Activated CD4-positive, alpha-beta T cell treated with anti-CD3 and anti-CD28 coated beads for 24 hours (primary cell): ENCODE measurements around the gene CACNA2D1.
"Not testable (repeated sequence)": the region's sequence is repeated elsewhere in the genome, so short reads cannot be mapped to it uniquely, and the experiment has no call there.

Experiments used
- DNase-seq, 2 donors: peaks; one replicate each; pipeline ENCODE4 v3.0.0-alpha.2; 2020; ENCODE audit warnings: low read depth in 2 of 2

Gene CACNA2D1

GRCh38 chr7:82434275-82435022 lies 9.1 kb downstream of the CACNA2D1 start:
- DNase-seq, result no peak

- no peak for DNase-seq
Measured at GRCh38 chr7:82433507-82433906, 10.1 kb downstream of the CACNA2D1 start.

- DNase-seq, result not testable (repeated sequence)
Measured at GRCh38 chr7:82432743-82433142, 10.8 kb downstream of the CACNA2D1 start.

GRCh38 chr7:82430500-82431465 lies 12.8 kb downstream of the CACNA2D1 start:
- no peak for DNase-seq

- no peak for DNase-seq
Measured at GRCh38 chr7:82429408-82429807, 14.2 kb downstream of the CACNA2D1 start.

- DNase-seq, result no peak
Measured at GRCh38 chr7:82428186-82428961, 15.2 kb downstream of the CACNA2D1 start.

- DNase-seq, result no peak
Measured at GRCh38 chr7:82423446-82423845, 20.1 kb downstream of the CACNA2D1 start.

GRCh38 chr7:82419200-82419599 lies 24.4 kb downstream of the CACNA2D1 start:
- DNase-seq, result no peak

GRCh38 chr7:82417898-82418297 lies 25.7 kb downstream of the CACNA2D1 start:
- DNase-seq, result no peak

- DNase-seq, result no peak
Measured at GRCh38 chr7:82416402-82416801, 27.2 kb downstream of the CACNA2D1 start.

- DNase-seq, result no peak
Measured at GRCh38 chr7:82414389-82414788, 29.2 kb downstream of the CACNA2D1 start.

GRCh38 chr7:82413237-82413636 lies 30.3 kb downstream of the CACNA2D1 start:
- DNase-seq, result no peak

- no peak for DNase-seq
Measured at GRCh38 chr7:82411732-82412131, 31.8 kb downstream of the CACNA2D1 start.

- no peak for DNase-seq
Measured at GRCh38 chr7:82410461-82410860, 33.1 kb downstream of the CACNA2D1 start.

- no peak for DNase-seq
Measured at GRCh38 chr7:82406937-82407336, 36.6 kb downstream of the CACNA2D1 start.

GRCh38 chr7:82405301-82405700 lies 38.3 kb downstream of the CACNA2D1 start:
- DNase-seq, result no peak

GRCh38 chr7:82404652-82405051 lies 38.9 kb downstream of the CACNA2D1 start:
- DNase-seq, result no peak

GRCh38 chr7:82404094-82404493 lies 39.5 kb downstream of the CACNA2D1 start:
- DNase-seq, result no peak

- no peak for DNase-seq
Measured at GRCh38 chr7:82397879-82398524, 45.6 kb downstream of the CACNA2D1 start.

GRCh38 chr7:82396343-82396742 lies 47.2 kb downstream of the CACNA2D1 start:
- DNase-seq, result no peak

- DNase-seq, result no peak
Measured at GRCh38 chr7:82395147-82395546, 48.4 kb downstream of the CACNA2D1 start.

GRCh38 chr7:82393840-82394220 lies 49.7 kb downstream of the CACNA2D1 start:
- DNase-seq, result no peak
